ENCODE data around the gene SEBOX. TPM values are rescaled to one million over a fixed set of nuclear protein-coding genes. Genes with fewer than 3 reads are reported as not detected.

Gene SEBOX
- total RNA-seq, 4 donors from 2014 or later = not detected

GRCh38 chr17:28346199-28346580 lies 18.8 kb downstream of the SEBOX start:
- Histone ChIP-seq H3K27ac (no peak overlapping the region), H3K36me3 (peaks cover 100% of the 10 kb centered on the region), H3K27me3 (no peaks in the 10 kb centered on the region), H3K9me3 (no peaks in the 10 kb centered on the region), H3K4me1 (peaks cover 11% of the 10 kb centered on the region), H3K4me3 (no peak overlapping the region)
- 91% methylated on average over 2 of the region's 2 CpGs for WGBS
- DNase-seq (ENCODE audit: low spot score in 2 of 2) = no peak
- TF ChIP-seq EP300 (IDR thresholded peaks at IDR 0.05) (no peak), POLR2A (IDR thresholded peaks at IDR 0.05) (no peak), POLR2AphosphoS5 (IDR thresholded peaks at IDR 0.05) (no peak), CTCF (IDR thresholded peaks at IDR 0.05) (no peak)

- Histone ChIP-seq H3K36me3 (peaks cover 100% of the 10 kb centered on the region), H3K4me3 (no peak overlapping the region), H3K4me1 (peaks cover 11% of the 10 kb centered on the region), H3K9me3 (no peaks in the 10 kb centered on the region), H3K27ac (no peak overlapping the region), H3K27me3 (no peaks in the 10 kb centered on the region)
- 70% methylated on average over 11 of the region's 13 CpGs for WGBS
- TF ChIP-seq CTCF (IDR thresholded peaks at IDR 0.05) = no peak
- no peak for DNase-seq (ENCODE audit: low spot score in 2 of 2)
Measured at GRCh38 chr17:28345419-28346198, 19.4 kb downstream of the SEBOX start.

GRCh38 chr17:28344435-28344901 lies 20.5 kb downstream of the SEBOX start:
- WGBS = 96% methylated on average over 15 of the region's 19 CpGs
- Histone ChIP-seq H3K4me1 (peaks cover 11% of the 10 kb centered on the region), H3K4me3 (no peak overlapping the region), H3K27ac (no peak overlapping the region), H3K27me3 (no peaks in the 10 kb centered on the region), H3K9me3 (no peaks in the 10 kb centered on the region), H3K36me3 (peaks cover 98% of the 10 kb centered on the region)
- no peak for TF ChIP-seq CTCF (IDR thresholded peaks at IDR 0.05)
- no peak for TF ChIP-seq EP300 (IDR thresholded peaks at IDR 0.05)
- no peak for TF ChIP-seq POLR2AphosphoS5 (IDR thresholded peaks at IDR 0.05)
- no peak for TF ChIP-seq POLR2A (IDR thresholded peaks at IDR 0.05)
- DNase-seq (ENCODE audit: low spot score in 2 of 2) = no peak

GRCh38 chr17:28344011-28344410 lies 21.0 kb downstream of the SEBOX start:
- DNase-seq (ENCODE audit: low spot score in 2 of 2) = no peak
- peaks cover 11% of the 10 kb centered on the region for H3K4me1 ChIP-seq
- H3K4me3 ChIP-seq = no peak overlapping the region
- no peaks in the 10 kb centered on the region for H3K9me3 ChIP-seq
- WGBS = 85% methylated on average over 5 of the region's 9 CpGs
- peaks cover 93% of the 10 kb centered on the region for H3K36me3 ChIP-seq
- H3K27ac ChIP-seq = no peak overlapping the region
- no peak for TF ChIP-seq POLR2A (IDR thresholded peaks at IDR 0.05)
- TF ChIP-seq EP300 (IDR thresholded peaks at IDR 0.05) = no peak
- TF ChIP-seq CTCF (IDR thresholded peaks at IDR 0.05) = no peak
- no peak for TF ChIP-seq POLR2AphosphoS5 (IDR thresholded peaks at IDR 0.05)
- no peaks in the 10 kb centered on the region for H3K27me3 ChIP-seq

GRCh38 chr17:28343491-28343932 lies 21.5 kb downstream of the SEBOX start:
- WGBS = 83% methylated on average over 1 of the region's 10 CpGs
- H3K36me3 ChIP-seq = peaks cover 88% of the 10 kb centered on the region
- no peak overlapping the region for H3K27ac ChIP-seq
- TF ChIP-seq EP300 (IDR thresholded peaks at IDR 0.05) (no peak), CTCF (IDR thresholded peaks at IDR 0.05) (no peak), POLR2A (IDR thresholded peaks at IDR 0.05) (no peak), POLR2AphosphoS5 (IDR thresholded peaks at IDR 0.05) (no peak)
- no peaks in the 10 kb centered on the region for H3K9me3 ChIP-seq
- no peak overlapping the region for H3K4me3 ChIP-seq
- DNase-seq (ENCODE audit: low spot score in 2 of 2) = no peak
- H3K4me1 ChIP-seq = peaks cover 13% of the 10 kb centered on the region
- no peaks in the 10 kb centered on the region for H3K27me3 ChIP-seq
